Astrocyte of the cerebellum (primary cell): ENCODE measurements around the gene HOXD10.

Experiments used
- DNase-seq: peaks from one replicate; pipeline ENCODE4 v3.0.0-alpha.2; 2011; ENCODE audit warnings: low read depth
- H3K4me3 ChIP-seq: 2 replicates; pipeline ENCODE4 v1.5.1; 2011; ENCODE audit warnings: mild to moderate bottlenecking, low read depth, low read length, moderate library complexity
- CTCF ChIP-seq: IDR thresholded peaks from 2 replicates; pipeline ENCODE4 v1.5.1; 2012; ENCODE audit warnings: low read length, low read depth, moderate library complexity, mild to moderate bottlenecking; ENCODE audit errors: missing control alignments
- in situ Hi-C: cut with HindIII; loops from 2 replicates; pipeline ENCODE4 v1.10.0; 2017; ENCODE audit warnings: low sequenced_read_pairs

Gene HOXD10

DNA sequence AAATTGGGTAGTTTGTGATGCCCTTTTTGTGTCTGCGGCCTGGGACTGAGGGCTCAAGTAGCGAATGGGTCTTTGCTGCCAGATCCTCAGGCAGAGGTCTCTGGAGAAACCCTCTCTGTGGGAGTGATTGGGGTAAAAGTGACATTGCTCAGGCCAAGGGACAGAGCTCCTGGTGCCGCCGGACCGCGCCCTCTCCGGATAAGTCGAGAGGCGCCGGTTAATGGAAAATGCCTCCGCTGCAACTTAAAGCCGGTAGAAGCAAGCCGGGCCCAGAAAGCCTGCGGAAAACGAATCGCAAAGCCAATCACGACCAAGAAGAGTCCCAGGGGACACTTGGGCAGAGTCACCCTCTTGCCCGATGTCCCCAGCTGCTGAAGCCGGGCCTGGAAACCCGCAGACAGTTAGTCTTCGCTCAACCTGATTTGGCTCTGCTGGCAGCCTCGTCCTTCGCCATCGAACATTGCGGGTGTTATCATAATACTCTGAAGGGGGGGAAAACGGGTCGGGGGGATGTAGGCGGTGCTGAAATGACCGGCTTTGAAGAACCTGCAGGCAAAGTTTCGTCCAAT, 17.3 kb upstream of the HOXD10 start:
- no peak overlapping the region for H3K4me3 ChIP-seq
- no peak for DNase-seq
- TF ChIP-seq CTCF, result no peak
- in situ Hi-C loops, result loop anchor here (25.0 kb wide), 1 partner anchor 1187 kb away; no protein-coding TSS in a partner anchor

DNA sequence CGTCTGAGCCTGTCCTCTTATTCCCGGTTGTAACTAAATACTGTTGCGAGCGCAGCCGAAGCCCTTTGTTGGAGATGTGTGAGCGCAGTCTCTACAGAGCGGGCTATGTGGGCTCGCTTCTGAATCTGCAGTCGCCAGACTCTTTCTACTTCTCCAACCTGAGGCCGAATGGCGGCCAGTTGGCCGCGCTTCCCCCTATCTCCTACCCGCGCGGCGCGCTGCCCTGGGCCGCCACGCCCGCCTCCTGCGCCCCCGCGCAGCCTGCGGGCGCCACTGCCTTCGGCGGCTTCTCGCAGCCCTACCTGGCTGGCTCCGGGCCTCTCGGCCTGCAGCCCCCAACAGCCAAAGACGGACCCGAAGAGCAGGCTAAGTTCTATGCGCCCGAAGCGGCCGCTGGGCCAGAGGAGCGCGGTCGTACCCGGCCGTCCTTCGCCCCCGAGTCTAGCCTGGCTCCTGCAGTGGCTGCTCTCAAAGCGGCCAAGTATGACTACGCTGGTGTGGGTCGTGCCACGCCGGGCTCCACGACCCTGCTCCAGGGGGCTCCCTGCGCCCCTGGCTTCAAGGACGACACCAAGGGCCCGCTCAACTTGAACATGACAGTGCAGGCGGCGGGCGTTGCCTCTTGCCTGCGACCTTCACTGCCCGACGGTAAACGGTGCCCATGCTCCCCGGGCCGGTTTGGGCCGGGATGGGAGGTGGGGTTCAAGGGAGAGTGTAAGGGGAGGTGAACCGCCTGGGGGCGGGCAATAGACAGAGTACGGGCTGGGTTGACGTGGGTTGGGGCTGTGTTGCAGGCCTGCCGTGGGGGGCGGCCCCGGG, 16.6 kb upstream of the HOXD10 start, which contains the start of gene HOXD12:
TSS of gene HOXD12 (plus strand) at position 68 of the 819 bp plus-strand sequence. CDS start at position 75, 7 bp downstream.
- no peak for DNase-seq
- no peak within 1 kb of the TSS for H3K4me3 ChIP-seq
- no peak for TF ChIP-seq CTCF
- in situ Hi-C loops, result loop anchor here (25.0 kb wide), 2 partner anchors 1037 to 1188 kb away; no protein-coding TSS in a partner anchor

DNA sequence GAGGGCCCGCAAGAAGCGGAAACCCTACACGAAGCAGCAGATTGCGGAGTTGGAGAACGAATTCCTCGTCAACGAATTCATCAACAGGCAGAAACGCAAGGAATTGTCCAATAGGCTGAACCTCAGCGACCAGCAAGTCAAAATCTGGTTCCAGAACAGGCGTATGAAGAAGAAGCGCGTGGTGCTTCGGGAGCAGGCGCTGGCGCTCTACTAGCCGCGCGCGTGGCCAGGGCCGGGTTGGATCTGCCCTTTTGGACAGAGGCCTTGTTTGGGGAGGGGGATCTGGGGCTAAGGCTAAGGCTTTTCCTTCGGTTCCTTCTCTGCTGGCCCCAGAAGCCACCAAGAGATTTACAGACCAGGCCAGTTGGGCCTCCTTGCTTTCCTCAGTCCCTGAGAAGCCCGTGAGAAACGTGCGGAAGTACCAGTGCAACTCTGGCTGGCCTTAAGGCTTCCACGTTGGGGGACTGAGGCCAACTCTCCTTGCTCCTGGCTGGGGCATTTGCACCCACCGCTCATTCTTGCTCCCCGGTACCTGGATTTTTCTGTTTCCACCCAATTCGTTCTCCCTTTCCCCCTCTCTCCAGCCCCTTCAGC, 15.9 kb upstream of the HOXD10 start:
- DNase-seq, result no peak
- H3K4me3 ChIP-seq, result no peak overlapping the region
- TF ChIP-seq CTCF, result no peak
- in situ Hi-C loops, result loop anchor here (25.0 kb wide), 1 partner anchor 1037 kb away; no protein-coding TSS in a partner anchor

- no peak for TF ChIP-seq CTCF
- in situ Hi-C loops, result loop anchor here (25.0 kb wide), 1 partner anchor 1036 kb away; no protein-coding TSS in a partner anchor
- no peak overlapping the region for H3K4me3 ChIP-seq
- no peak for DNase-seq
Measured at GRCh38 chr2:176101216-176101830, 15.3 kb upstream of the HOXD10 start.

- no peak for DNase-seq
- H3K4me3 ChIP-seq, result no peak overlapping the region
- no peak for TF ChIP-seq CTCF
- in situ Hi-C loops, result loop anchor here (25.0 kb wide), 1 partner anchor 1035 kb away; no protein-coding TSS in a partner anchor
Measured at GRCh38 chr2:176101842-176102241, 14.7 kb upstream of the HOXD10 start.

DNA sequence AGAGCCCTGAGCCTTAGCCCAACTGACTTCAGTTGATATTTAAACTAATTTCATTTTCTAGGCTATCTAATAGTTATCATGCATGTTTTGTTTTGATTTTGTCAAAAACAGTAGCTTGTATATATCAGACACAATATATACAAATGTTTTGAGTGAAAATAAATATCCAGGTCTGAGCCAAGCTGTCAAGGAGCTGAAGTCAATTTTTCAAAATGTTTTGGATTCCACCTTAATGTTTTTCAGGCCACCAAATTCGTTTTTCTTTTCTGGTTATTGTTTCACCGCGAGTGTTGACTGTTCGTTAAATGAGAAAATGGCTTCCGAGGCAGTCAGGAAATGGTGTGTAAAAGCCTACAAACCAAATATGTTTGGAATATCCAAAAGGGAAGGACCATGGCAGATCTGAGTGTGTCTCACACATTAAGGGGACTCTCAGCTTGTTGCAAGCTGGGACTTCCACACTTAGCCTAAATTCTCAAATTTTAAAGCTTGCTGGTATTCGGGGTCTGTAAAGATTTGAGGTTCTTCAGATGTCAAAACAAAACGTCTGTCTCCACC, 14.2 kb upstream of the HOXD10 start:
- in situ Hi-C loops, result loop anchor here (25.0 kb wide), 1 partner anchor 1035 kb away; no protein-coding TSS in a partner anchor
- TF ChIP-seq CTCF, result no peak
- no peak for DNase-seq
- no peak overlapping the region for H3K4me3 ChIP-seq
